ENCODE results near the gene PHRF1.

The PHRF1 gene

GRCh38 chr11:601573-602245, 25.4 kb downstream of the PHRF1 start:
- no peak for FAIRE-seq

- no peak for FAIRE-seq
Measured at GRCh38 chr11:603154-603553, 26.9 kb downstream of the PHRF1 start.

- FAIRE-seq = no peak
Measured at GRCh38 chr11:605286-606129, 29.2 kb downstream of the PHRF1 start.

- FAIRE-seq = no peak
Measured at GRCh38 chr11:606245-606644, 30.0 kb downstream of the PHRF1 start.

- no peak for FAIRE-seq
Measured at GRCh38 chr11:607020-607780, 30.9 kb downstream of the PHRF1 start.

DNA sequence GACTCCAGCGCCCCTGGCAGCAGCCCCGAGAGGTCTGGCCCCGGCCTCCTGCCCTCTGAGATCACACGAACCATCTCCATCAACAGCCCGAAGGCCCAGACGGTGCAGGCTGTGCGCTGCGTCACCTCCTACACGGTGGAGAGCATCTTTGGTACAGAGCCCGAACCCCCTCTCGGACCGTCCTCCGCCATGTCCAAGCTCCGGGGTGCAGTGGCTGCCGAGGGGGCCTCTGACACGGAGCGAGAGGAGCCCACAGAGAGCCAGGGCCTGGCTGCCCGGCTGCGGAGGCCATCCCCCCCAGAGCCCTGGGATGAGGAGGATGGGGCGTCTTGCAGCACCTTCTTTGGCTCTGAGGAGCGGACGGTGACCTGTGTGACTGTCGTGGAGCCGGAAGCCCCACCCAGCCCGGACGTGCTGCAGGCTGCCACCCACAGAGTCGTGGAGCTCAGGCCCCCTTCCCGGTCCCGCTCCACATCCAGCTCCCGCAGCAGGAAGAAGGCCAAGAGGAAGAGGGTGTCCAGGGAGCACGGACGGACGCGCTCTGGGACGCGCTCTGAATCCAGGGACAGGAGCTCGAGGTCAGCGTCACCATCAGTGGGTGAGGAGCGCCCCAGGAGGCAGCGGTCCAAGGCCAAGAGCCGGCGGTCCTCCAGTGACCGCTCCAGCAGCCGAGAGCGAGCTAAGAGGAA, 31.8 kb downstream of the PHRF1 start:
- FAIRE-seq = no peak

- no peak for FAIRE-seq
Measured at GRCh38 chr11:608791-609251, 32.6 kb downstream of the PHRF1 start.

DNA sequence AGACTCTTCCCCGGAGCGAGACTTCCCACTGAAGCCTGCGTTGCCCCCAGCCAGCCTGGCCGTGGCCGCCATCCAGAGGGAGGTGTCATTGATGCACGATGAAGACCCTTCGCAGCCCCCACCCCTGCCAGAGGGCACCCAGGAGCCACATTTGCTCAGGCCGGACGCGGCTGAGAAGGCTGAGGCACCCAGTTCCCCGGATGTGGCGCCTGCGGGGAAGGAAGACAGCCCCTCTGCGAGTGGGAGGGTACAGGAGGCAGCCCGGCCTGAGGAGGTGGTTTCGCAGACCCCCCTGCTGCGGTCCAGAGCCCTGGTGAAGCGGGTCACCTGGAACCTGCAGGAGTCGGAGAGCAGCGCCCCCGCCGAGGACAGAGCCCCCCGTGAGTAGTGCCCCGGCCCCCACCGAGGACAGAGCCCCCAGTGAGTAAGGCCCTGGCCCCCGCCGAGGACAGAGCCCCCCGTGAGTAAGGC, 33.1 kb downstream of the PHRF1 start:
- FAIRE-seq = no peak

DNA sequence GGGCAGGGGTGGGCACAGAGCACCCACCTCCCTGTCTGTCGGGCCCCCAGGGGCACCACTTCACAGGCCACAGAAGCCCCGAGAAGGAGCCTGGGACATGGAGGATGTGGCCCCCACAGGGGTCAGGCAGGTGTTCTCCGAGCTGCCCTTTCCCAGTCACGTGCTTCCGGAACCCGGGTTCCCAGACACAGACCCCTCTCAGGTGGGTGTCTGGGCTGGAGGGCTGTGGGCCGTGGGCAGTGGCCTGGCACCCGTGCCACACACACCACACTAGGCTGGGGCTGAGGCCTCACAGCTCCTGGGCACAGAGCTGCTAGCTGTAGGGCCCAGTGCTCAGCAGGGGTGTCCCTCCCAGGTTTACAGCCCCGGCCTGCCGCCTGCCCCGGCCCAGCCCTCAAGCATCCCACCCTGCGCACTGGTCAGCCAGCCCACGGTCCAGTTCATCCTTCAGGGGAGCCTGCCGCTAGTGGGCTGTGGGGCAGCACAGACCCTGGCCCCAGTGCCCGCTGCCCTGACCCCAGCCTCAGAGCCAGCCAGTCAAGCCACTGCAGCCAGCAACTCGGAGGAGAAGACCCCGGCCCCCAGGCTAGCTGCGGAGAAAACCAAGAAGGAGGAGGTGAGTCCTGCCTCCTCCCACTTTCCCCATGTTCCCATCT, 34.0 kb downstream of the PHRF1 start:
- no peak for FAIRE-seq

GRCh38 chr11:611001-611996, 35.0 kb downstream of the PHRF1 start:
- no peak for FAIRE-seq

DNA sequence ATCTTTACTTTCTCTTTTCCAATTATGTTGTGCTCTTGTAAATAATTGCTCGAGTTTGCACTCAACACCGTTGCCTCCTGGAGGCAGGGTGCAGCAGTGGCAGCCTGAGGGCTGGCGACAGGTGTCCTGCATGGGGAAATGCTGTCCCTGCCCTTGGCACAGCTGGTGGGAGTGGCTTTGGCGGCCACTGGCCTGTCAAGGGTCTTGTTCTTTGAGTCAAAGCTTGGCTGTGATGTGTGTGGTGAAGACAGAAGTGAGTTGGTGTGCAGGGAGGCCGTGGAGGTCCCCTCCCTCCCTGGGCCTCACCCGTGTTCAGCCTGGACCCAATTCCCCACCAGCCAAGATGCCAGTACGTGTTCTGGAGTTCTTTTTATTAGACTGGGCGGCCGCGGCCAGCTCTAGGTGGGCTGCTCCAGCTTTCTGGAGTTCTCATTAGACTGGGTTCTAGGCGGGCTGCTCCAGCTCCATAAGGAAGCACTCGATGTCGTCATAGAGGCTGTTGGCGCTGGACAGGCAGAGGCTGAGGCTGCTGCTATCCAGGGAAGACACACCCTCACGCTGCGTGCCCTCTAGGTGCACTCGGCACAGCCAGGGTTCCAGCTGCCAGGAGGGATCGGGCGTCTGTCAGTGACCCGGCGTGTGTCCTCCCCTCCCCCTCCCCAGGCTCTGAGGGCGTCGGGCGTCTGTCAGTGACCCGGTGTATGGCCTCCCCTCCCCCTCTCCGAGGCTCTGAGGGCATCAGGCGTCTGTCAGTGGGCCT, 36.1 kb downstream of the PHRF1 start:
- FAIRE-seq = no peak

- no peak for FAIRE-seq
Measured at GRCh38 chr11:612961-613300, 36.7 kb downstream of the PHRF1 start.

GRCh38 chr11:613369-613968, 37.2 kb downstream of the PHRF1 start:
- no peak for FAIRE-seq

GRCh38 chr11:614021-614622, 37.9 kb downstream of the PHRF1 start:
- FAIRE-seq = no peak

GRCh38 chr11:614623-615503, 38.6 kb downstream of the PHRF1 start:
- no peak for FAIRE-seq

GRCh38 chr11:615504-616319, 39.4 kb downstream of the PHRF1 start, which contains the start of gene IRF7:
Gene IRF7, minus strand, starts transcription at chr11:615950. Its CDS starts 586 bp downstream, at chr11:615364.
- no peak for FAIRE-seq
